Activated CD4-positive, alpha-beta T cell treated with anti-CD3 and anti-CD28 coated beads, Interleukin-10, Interleukin-2, amounts not matched to agents 100 ng/mL and 50 ng/mL, durations not matched to agents 16 hours and 8 hours (primary cell): Measurements from ENCODE around the gene MYO10.
A peak's percentile ranks its signal among the peaks of the same experiment; 100 is the strongest.

Experiments used
- DNase-seq: peaks from one replicate; pipeline ENCODE4 v3.0.0-alpha.2; 2020

The MYO10 gene

GRCh38 chr5:16695779-16696178 lies 240.3 kb downstream of the MYO10 start:
- DNase-seq: no peak

GRCh38 chr5:16693879-16694278 lies 242.2 kb downstream of the MYO10 start:
- DNase-seq: no peak

- no peak for DNase-seq
Measured at GRCh38 chr5:16691731-16692130, 244.4 kb downstream of the MYO10 start.

- peak; percentile 50 for DNase-seq
Measured at GRCh38 chr5:16690243-16690852, 245.7 kb downstream of the MYO10 start.

GRCh38 chr5:16687898-16688297 lies 248.2 kb downstream of the MYO10 start:
- DNase-seq: no peak

- no peak for DNase-seq
Measured at GRCh38 chr5:16685069-16685468, 251.0 kb downstream of the MYO10 start.

- no peak for DNase-seq
Measured at GRCh38 chr5:16681876-16682275, 254.2 kb downstream of the MYO10 start.

- DNase-seq: no peak
Measured at GRCh38 chr5:16679863-16680262, 256.2 kb downstream of the MYO10 start.

- no peak for DNase-seq
Measured at GRCh38 chr5:16679190-16679589, 256.9 kb downstream of the MYO10 start.

- DNase-seq: no peak
Measured at GRCh38 chr5:16675806-16676205, 260.3 kb downstream of the MYO10 start.

- DNase-seq: no peak
Measured at GRCh38 chr5:16674750-16675149, 261.3 kb downstream of the MYO10 start.

GRCh38 chr5:16673241-16674201 lies 262.6 kb downstream of the MYO10 start:
- no peak for DNase-seq

- DNase-seq: no peak
Measured at GRCh38 chr5:16671208-16671607, 264.9 kb downstream of the MYO10 start.

GRCh38 chr5:16669776-16670175 lies 266.3 kb downstream of the MYO10 start:
- DNase-seq: no peak

- DNase-seq: no peak
Measured at GRCh38 chr5:16668631-16669030, 267.5 kb downstream of the MYO10 start.

GRCh38 chr5:16668194-16668593 lies 267.9 kb downstream of the MYO10 start:
- no peak for DNase-seq

- DNase-seq: no peak
Measured at GRCh38 chr5:16666883-16667398, 269.1 kb downstream of the MYO10 start.

- DNase-seq: no peak
Measured at GRCh38 chr5:16666130-16666882, 269.8 kb downstream of the MYO10 start.

GRCh38 chr5:16665601-16666000 lies 270.5 kb downstream of the MYO10 start:
- DNase-seq: no peak

- DNase-seq: no peak
Measured at GRCh38 chr5:16664368-16664767, 271.7 kb downstream of the MYO10 start.

GRCh38 chr5:16663840-16664239 lies 272.2 kb downstream of the MYO10 start:
- DNase-seq: no peak

- DNase-seq: no peak
Measured at GRCh38 chr5:16661713-16662112, 274.4 kb downstream of the MYO10 start.

- DNase-seq: no peak
Measured at GRCh38 chr5:16660982-16661381, 275.1 kb downstream of the MYO10 start.
